Hepatocyte (in vitro differentiated cells): ENCODE results near the gene MDFIC2. TPM values are rescaled to one million over a fixed set of nuclear protein-coding genes. Genes with fewer than 3 reads are reported as not detected.

ENCODE experiments used
- DNase-seq: peaks from one replicate; pipeline ENCODE4 v3.0.0-alpha.2; 2016; ENCODE audit warnings: low spot score
- H2AFZ ChIP-seq: fragments of 200-600 bp; sonication (generic); 2 replicates; pipeline ENCODE4 v1.6.0; 2016; ENCODE audit warnings: antibody characterized with exemption, mild to moderate bottlenecking
- H3K27ac ChIP-seq: fragments of 200-600 bp; sonication (generic); 2 replicates; pipeline ENCODE4 v1.5.1; 2016; ENCODE audit warnings: mild to moderate bottlenecking
- H3K27me3 ChIP-seq: fragments of 200-600 bp; sonication (generic); 2 replicates; pipeline ENCODE4 v1.6.1; 2016
- H3K36me3 ChIP-seq: fragments of 200-600 bp; sonication (generic); replicated peaks from 2 replicates; pipeline ENCODE4 v1.5.1; 2016; ENCODE audit warnings: low read depth; ENCODE audit not compliant: insufficient read depth
- H3K4me1 ChIP-seq: fragments of 200-600 bp; sonication (generic); 2 replicates; pipeline ENCODE4 v1.5.1; 2016; ENCODE audit warnings: mild to moderate bottlenecking, moderate library complexity; ENCODE audit not compliant: insufficient read depth
- H3K4me2 ChIP-seq: fragments of 200-600 bp; sonication (generic); 2 replicates; pipeline ENCODE4 v1.6.0; 2016
- H3K4me3 ChIP-seq: fragments of 200-600 bp; sonication (generic); 2 replicates; pipeline ENCODE4 v1.5.1; 2016; ENCODE audit warnings: mild to moderate bottlenecking
- H3K79me2 ChIP-seq: fragments of 200-600 bp; sonication (generic); 2 replicates; pipeline ENCODE4 v1.6.0; 2017; ENCODE audit warnings: mild to moderate bottlenecking
- H3K9me2 ChIP-seq: fragments of 200-600 bp; sonication (generic); replicated peaks from 2 replicates; pipeline ENCODE4 v1.6.0; 2017; ENCODE audit warnings: mild to moderate bottlenecking; ENCODE audit not compliant: insufficient read depth
- H3K9me3 ChIP-seq: fragments of 200-600 bp; sonication (generic); 2 replicates; pipeline ENCODE4 v1.5.1; 2016; ENCODE audit warnings: low read depth, mild to moderate bottlenecking
- H4K20me1 ChIP-seq: fragments of 200-600 bp; sonication (generic); 2 replicates; pipeline ENCODE4 v1.6.0; 2016; ENCODE audit warnings: mild to moderate bottlenecking; ENCODE audit not compliant: insufficient read depth, poor library complexity, severe bottlenecking
- EZH2 ChIP-seq: fragments of 200-600 bp; sonication (generic); IDR thresholded peaks from 2 replicates; pipeline ENCODE4 v1.6.1; 2016; ENCODE audit warnings: antibody characterized with exemption, mild to moderate bottlenecking, borderline replicate concordance
- EZH2phosphoT487 ChIP-seq: fragments of 200-600 bp; sonication (generic); IDR thresholded peaks from one replicate; pipeline ENCODE4 v1.6.1; 2018; ENCODE audit warnings: antibody characterized with exemption, mild to moderate bottlenecking, low read depth, moderate library complexity; ENCODE audit not compliant: unreplicated experiment, severe bottlenecking
- WGBS: methylation state at CpG from one replicate; pipeline ENCODE4 v1.1.6; 2016; ENCODE audit warnings: low lambda C conversion rate; ENCODE audit errors: missing lambda C conversion rate; 5-methylcytosine and 5-hydroxymethylcytosine counted together
- polyA plus RNA-seq: library from polyadenylated mRNA; unstranded; fragments of >200 nt; fragmentation: Nextera tagmentation; extraction: Ambion mirVana; gene quantifications from 2 replicates; pipeline ENCODE4 v1.2.1, GENCODE V29; 2016
- total RNA-seq: library from RNA; depleted of rRNA; stranded (reverse); fragments of >200 nt; gene quantifications from 2 replicates; pipeline ENCODE4 v1.2.3, GENCODE V29; 2014
- TF ChIP-seq, protein P1 (sequence below): fragments of 200-600 bp; sonication (generic); IDR thresholded peaks from 2 replicates; pipeline ENCODE4 v1.5.1; 2016; ENCODE audit warnings: antibody characterized with exemption, mild to moderate bottlenecking; ENCODE audit not compliant: poor library complexity

MDFIC2 gene
- not detected in 2 replicates for total RNA-seq
- not detected in 2 replicates for polyA plus RNA-seq

DNA sequence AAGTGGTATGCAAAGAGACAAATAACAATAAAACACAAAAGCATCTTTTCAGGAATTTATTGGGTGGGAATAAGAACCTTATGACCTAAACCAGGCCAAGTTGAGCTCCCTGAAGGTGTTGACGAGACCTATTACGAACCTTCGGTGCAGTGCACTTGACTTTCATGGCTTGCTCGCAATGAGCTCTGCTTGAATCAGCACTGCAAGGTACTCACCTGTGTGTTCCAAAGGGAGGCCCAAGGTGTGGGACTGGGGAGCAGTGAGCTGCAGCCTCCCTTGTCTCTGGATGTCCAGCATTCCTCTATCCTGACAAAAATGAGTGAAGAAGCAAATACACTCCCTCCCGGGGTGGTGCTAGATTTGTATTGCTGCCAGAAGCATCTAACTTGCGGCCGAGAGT is at the start of gene MDFIC2:
Gene MDFIC2, minus strand, starts transcription at position 303 of the 400 bp plus-strand sequence. CDS start 665 bp downstream, outside the sequence.
- Histone ChIP-seq H3K27ac (no peak within 1 kb of the TSS), H4K20me1 (no peaks in the 10 kb centered on the region), H3K36me3 (no peaks in the 10 kb centered on the region), H3K4me3 (no peak within 1 kb of the TSS), H3K9me3 (no peaks in the 10 kb centered on the region), H3K27me3 (no peaks in the 10 kb centered on the region), H2AFZ (no peak within 1 kb of the TSS), H3K4me2 (no peak within 1 kb of the TSS), H3K9me2 (no peaks in the 10 kb centered on the region), H3K79me2 (no peaks in the 10 kb centered on the region), H3K4me1 (no peaks in the 10 kb centered on the region)
- WGBS = 70% methylated on average over 7 of the region's 7 CpGs
- no peak for DNase-seq
- no peak for TF ChIP-seq EZH2
- TF ChIP-seq, protein P1, sequence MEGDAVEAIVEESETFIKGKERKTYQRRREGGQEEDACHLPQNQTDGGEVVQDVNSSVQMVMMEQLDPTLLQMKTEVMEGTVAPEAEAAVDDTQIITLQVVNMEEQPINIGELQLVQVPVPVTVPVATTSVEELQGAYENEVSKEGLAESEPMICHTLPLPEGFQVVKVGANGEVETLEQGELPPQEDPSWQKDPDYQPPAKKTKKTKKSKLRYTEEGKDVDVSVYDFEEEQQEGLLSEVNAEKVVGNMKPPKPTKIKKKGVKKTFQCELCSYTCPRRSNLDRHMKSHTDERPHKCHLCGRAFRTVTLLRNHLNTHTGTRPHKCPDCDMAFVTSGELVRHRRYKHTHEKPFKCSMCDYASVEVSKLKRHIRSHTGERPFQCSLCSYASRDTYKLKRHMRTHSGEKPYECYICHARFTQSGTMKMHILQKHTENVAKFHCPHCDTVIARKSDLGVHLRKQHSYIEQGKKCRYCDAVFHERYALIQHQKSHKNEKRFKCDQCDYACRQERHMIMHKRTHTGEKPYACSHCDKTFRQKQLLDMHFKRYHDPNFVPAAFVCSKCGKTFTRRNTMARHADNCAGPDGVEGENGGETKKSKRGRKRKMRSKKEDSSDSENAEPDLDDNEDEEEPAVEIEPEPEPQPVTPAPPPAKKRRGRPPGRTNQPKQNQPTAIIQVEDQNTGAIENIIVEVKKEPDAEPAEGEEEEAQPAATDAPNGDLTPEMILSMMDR = no peak
- no peak for TF ChIP-seq EZH2phosphoT487

DNA sequence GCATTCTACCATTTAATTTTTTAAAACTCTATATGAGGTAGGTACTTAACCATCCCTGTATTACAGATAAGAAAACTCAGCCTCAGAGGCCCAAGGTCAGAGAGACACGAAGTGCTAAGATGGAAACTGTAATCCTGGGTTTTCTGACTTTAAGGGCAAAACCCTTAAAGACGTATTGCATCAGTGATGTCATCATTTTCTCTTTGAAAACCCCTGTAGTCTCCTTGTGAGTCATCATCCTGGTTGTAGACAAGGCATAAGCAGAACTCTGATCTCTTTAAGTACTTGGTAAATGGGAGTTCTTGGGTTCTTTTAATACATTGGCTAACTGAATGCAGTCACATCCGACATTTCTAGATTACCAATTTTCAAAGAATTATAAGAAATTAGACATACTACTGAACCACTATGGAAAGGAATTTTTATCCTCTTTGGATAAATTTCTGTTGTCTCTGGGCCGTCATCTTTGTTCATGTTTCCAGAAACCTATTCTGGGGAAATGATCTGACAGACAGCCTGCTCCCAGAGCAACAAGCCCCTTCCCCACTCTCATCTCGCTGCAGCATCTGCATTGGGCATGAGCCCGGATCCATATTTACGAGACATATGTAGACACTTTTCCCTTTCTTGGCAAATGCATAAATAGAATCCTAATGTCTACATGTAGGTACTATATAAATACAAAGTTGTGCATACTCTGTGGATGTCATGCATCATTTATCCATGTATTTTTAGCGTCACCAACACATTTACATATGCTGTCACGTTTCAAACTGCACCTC is 48.7 kb upstream of the MDFIC2 start:
- Histone ChIP-seq H3K4me3 (no peak overlapping the region), H3K9me2 (no peaks in the 10 kb centered on the region), H3K79me2 (no peaks in the 10 kb centered on the region), H3K4me1 (no peaks in the 10 kb centered on the region), H2AFZ (no peak overlapping the region), H3K36me3 (no peaks in the 10 kb centered on the region), H3K4me2 (no peak overlapping the region), H4K20me1 (no peaks in the 10 kb centered on the region), H3K27me3 (no peaks in the 10 kb centered on the region), H3K9me3 (no peaks in the 10 kb centered on the region), H3K27ac (no peak overlapping the region)
- 75% methylated on average over 9 of the region's 9 CpGs for WGBS
- no peak for TF ChIP-seq EZH2phosphoT487
- TF ChIP-seq, protein P1 = no peak
- TF ChIP-seq EZH2 = no peak
- peak; percentile 41 for DNase-seq

DNA sequence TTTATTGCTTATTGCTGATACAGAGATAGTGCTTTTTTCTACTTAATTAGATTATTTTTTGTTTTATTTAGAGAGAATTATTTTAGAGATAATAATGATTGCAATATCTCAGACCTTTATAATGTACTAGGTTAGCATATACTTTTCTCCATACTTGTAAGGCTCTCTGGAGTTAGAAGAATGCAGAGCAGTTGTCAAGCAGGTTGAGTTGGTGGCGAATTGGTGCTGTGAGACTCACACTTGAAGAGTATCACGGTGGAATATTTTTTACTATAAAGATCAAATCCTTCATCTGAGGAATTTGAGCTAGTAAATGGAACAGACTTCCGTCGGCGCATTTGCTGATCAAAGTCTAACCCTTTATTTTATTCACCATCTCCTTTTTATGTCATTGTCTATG is 47.3 kb upstream of the MDFIC2 start:
- no peak overlapping the region for H3K4me2 ChIP-seq
- 94% methylated on average over 5 of the region's 5 CpGs for WGBS
- H4K20me1 ChIP-seq = no peaks in the 10 kb centered on the region
- H3K27me3 ChIP-seq = no peaks in the 10 kb centered on the region
- DNase-seq = no peak
- H3K4me3 ChIP-seq = no peak overlapping the region
- no peaks in the 10 kb centered on the region for H3K36me3 ChIP-seq
- no peak overlapping the region for H3K27ac ChIP-seq
- H3K79me2 ChIP-seq = no peaks in the 10 kb centered on the region
- no peak for TF ChIP-seq EZH2
- TF ChIP-seq, protein P1 = no peak
- no peak for TF ChIP-seq EZH2phosphoT487
- H3K4me1 ChIP-seq = no peaks in the 10 kb centered on the region
- H2AFZ ChIP-seq = no peak overlapping the region
- no peaks in the 10 kb centered on the region for H3K9me3 ChIP-seq
- no peaks in the 10 kb centered on the region for H3K9me2 ChIP-seq
